HL-60/S4 (cell line): ENCODE results near the gene MUC15.

ENCODE experiments used
- in situ Hi-C: fragments of 300-500 bp; cut with MboI; formaldehyde crosslinking; loops from 2 replicates; pipeline ENCODE4 v1.14.3; 2022; ENCODE audit warnings: low sequenced_read_pairs

MUC15 gene

DNA sequence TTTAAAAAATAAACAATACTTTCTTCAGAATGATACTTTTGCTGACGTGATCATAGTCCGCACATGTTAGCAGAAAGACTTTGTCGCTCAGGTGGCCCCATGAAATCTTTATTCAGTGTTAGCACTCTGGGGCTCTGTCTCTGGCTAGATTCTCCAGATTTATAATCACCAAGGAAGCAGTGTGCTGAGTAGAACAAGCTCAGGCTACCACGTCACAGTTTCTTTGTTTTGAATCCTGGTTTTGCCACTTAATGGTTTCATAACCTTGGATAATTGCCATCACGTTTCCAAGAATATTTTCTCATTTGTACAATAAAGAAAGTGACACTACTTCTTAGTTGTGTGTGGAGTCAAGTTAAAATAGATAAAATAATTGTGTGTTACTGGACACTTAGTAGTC, 3.9 kb upstream of the MUC15 start:
- in situ Hi-C loops: no loop called here

DNA sequence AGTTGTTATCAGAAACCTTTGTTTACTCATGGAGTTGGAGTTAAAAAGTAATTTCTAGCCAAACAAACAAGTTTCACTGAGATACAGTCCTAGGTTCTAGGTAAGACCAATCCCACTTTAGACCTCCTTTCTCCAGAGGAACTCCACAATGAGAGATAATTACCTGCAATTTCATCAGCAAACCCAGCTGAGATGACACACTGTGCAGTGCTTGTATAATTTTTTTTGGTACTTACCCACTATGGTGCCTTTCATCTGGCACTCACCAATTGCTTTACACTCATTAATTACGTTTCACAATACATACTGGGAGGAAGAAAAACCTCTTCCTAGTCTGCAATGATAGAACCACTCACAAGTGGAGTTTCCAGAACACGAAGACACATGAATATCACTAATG, 1.8 kb upstream of the MUC15 start:
- in situ Hi-C loops: no loop called here

DNA sequence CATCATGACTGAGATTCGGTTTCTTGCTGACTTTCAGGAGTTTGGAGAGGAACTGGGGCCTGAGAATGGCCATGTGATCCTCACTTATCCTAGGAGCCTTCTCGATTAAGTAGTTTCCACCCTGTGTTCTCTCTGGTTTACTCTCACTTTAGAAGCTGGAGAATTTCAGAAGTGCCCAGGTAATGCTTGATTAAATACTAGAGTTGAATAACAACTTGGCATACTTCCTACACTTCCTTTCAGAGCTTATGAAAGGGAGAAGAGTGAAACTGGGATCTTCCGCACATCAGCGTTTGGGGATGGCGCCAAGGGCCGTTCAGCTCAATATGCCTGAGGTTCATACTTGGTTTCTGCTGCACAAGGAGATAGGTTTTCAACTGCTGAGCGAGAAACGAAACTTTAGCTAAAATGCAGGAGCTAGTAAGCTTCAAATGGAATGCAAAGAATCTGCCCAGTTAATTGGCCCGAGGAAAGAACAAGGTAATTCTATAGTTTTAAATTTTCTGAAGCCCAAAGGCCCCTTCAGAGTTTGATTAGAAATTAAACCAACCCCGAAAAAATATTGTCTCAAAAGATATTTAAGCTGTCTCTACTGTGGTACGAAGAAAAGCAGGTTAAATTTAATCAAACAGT, 823 bp upstream of the MUC15 start:
- in situ Hi-C loops: no loop called here

DNA sequence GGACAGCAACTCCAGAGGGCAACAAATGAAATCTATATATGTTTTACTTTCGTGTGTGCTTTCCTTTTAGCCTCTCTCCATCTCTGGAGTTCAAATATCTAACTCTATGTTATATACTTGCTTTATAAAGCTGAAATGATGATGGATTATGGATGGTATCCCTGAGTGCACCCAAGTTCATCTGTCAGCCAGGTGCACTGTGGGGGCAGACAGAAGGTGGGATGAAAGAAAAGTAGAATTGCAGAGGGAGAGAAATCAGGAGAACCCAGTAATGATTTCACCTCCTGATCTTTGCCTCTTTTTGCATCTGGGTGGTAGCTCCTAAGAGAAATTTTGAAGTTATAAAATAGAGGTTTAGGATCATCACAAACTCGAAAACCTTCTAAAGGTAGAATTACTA, 2.4 kb downstream of the MUC15 start:
- in situ Hi-C loops: no loop called here

DNA sequence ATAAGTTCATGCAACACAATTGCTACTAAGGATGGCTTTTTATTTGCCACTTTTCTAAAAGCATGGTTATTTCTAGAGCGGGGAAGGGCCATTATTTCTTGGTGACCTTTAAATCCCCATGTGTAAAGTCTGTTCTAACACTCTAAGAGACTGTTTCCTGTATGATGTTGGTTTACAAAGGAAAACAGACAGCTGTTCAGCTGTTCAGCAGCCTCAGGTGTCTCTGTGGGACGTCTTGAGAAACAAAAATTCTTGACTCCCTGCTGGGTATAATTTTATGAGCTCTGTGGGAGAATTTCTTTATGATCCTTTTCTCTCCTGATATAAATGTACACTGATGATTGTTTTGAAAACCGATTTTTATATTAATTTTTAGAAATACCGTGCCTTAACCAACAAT, 13.9 kb downstream of the MUC15 start:
- in situ Hi-C loops: no loop called here

DNA sequence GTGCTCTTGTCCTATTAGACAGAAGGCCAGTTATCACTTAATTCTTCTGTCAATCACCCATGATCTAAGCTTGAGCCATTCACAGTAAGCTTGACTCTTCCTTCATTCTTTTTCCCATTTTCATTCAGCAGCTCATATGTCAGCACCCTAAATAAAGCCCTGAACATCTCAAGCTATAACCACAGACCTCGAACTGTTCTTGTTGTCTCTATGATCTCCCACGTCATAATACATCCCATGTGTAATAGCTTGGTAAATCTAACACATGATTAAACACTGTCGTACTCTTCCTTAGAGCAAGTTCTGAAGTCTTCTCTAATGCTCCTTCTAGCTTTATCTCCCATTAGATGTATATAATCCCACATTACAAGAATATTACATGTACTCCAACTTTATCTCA, 14.4 kb downstream of the MUC15 start:
- in situ Hi-C loops: no loop called here

DNA sequence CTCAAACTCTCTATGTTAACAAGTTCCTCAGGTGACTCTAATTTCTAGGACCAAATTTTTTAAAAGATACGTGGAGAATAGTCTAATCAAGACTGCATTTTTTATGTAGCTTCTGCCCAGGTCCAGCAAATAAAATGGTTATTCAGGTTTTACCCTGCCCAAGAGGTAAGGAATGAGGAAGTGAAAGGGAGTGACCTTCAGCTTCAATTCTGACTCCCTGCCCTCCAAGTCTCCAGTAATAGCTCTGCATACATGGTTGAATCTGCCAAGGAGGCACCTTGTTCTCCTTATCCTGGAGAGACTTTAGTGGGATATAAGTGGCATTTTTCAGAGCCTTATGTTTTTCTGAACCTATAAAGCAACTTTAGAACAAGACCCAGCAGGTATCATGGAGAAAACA, 15.5 kb downstream of the MUC15 start:
- in situ Hi-C loops: no loop called here

DNA sequence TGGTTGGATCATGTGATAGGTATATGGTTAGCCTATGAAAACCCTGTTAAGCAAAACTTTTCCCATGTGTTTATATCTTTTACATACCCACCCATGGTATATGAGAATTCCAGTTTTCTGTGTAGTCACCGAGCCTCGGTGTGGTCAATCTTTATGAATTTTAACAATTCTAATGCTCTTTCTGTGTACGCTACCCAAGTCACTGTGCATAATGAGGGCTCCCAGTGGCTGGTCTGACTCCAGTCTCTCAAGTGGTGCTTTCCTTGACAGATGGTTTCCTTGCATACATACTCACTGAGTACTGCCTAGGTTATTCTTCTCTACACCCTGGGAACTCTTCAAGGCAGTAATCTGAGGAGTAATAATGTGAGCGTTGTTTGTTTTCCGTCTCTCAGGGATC, 17.6 kb downstream of the MUC15 start:
- in situ Hi-C loops: no loop called here

DNA sequence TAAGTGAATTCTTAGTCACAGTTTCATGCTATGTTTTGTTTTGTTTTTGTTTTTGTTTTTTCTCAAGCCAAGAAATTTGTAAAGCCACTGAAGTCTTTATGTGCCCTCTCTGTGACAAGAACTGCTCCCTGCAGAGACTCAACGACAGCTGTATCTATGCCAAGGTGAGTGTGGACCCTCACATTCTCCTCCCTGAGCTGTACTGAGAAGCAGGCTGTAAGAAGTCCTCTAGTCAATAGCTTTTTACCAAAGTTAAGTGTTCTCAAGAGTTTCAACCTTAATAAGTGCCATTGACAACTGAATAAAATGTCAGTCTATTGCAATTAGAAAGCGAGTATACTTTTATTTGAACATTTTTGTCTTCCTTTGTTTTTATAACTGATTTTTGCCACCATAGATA, 18.9 kb downstream of the MUC15 start:
- in situ Hi-C loops: no loop called here

DNA sequence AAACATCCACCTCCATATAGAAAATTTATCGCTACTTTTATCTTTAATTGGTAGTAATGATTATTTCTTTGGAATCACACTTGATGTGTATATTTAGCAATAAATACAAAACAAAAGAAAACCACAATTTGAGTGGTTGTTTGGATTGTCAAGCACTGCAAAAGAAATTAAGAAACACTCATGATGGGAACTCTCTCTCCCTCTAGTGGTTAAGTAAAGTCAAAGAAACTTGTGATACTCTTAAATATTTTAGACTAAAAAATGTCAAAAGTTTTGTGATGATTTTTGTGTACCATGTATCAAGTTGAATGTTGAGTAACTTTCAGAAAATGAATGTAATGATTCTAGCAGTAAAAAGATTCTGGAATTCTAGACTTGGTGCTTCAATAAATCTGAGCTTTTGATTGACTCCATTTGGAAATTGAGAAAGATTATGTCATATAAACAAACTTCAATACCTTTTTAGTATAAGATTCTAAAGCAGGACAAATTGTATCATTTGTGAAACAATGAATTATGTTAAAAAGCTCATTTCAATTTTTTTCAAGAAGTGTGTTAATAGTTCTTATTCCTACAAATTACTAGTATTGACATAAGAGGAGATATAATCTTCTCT, 20.8 kb downstream of the MUC15 start:
- in situ Hi-C loops: no loop called here

DNA sequence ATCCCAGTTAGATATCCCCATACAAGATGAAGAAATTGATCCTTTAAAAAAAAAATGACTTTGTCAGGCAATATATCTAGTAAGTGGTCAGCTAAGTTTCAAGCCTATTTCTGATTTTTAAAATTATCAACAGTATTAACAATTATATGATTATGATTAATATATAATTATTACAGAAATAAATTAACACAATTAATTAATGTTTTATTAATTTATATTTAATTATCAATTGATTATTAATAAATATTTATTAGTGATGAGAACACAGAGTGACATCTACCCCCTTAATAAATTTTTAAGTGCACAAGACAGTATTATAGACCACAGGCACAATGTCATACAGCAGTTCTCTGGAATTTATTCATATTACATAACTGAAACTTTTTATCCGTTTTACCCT, 22.0 kb downstream of the MUC15 start:
- in situ Hi-C loops: no loop called here

DNA sequence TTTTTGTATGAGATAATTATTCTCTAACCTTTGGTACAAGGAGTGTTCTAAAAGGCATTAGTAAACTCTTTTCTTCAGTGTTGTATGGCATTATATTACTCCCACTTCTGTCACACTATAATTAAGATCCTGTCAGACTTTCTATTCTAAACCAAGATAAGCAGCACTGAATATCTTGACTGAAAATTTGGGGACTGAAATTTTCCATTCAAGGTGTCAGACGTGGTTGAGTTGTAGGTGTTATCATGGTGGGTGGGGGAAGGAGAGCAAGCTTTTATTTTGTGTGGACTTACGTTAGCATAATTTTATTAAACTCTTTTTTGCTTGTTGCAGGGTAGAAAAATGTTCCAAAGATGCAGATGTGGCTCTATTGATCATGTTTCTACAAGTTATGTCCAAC, 22.9 kb downstream of the MUC15 start:
- in situ Hi-C loops: no loop called here

DNA sequence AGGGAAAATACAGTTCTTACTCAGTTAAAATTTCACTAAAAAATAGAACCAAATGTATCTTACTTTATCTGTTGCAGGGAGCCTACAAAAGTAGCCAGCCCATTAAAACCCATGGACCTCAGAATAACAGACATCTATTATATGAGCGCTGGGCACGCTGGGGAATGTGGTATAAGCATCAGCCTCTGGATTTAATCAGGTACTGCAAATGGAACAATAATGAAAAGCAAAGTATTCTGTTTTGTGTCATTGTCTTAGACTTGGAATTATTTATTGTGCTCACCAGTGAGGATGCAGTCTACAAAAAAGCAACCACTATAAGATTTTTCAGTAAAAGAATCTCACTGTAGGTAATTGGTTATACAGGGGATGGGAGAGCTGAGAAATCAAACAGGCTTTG, 30.2 kb downstream of the MUC15 start:
- in situ Hi-C loops: no loop called here

DNA sequence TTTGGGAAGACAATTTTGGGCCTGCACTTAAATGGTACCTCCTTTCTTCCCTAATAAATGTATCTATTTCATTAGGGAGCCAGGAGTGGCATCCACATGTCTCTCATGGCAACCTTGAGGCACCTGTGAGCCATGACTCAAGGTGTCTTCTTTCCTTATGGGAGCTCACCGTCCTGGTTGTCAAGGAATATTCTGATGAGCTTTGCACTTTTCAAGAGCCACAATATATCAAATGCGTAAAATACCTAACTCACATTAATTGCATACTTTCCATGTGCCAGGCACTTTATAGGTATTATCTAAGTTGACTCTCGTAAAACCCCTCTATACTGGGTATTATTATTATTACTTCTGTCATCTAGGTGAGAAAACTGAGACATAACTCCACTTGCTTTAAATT, 32.5 kb downstream of the MUC15 start:
- in situ Hi-C loops: no loop called here

DNA sequence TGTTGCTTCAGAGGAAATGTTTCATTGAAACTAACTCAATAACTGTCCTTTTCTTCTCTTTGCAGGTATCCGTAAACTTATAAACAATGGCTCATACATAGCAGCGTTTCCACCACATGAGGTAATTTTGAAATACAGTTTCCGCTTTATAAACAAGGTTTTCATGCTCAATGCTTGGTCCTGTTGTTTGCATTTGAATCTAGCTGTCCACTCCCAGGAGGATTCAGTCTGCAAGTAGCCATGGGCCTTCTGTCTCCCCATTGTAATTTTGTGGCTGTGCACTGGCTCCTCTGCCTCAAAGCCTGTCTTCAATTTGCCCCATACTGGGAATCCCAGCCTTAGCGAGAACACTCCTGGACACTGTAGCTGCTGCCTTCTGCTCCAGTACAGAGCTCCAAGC, 34.7 kb downstream of the MUC15 start:
- in situ Hi-C loops: no loop called here

DNA sequence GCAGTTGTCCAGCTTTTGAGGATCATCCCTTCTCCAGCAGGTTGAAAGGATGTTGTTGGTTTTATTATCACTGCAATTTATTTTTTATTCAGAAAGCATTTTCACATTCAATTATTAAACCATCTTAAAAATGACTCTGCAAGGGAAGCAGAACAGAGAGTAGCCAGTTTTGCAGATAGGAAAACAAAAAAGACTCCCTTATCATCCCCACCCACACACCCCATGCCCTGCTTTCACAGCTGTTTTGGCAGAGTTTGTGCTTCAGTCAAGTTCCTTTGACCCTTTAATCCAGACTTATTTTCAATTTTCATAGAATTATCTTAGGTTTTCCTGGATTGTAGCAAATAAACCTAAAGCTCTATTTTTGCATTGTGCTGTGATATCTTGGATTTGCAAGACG, 44.4 kb downstream of the MUC15 start:
- in situ Hi-C loops: no loop called here

DNA sequence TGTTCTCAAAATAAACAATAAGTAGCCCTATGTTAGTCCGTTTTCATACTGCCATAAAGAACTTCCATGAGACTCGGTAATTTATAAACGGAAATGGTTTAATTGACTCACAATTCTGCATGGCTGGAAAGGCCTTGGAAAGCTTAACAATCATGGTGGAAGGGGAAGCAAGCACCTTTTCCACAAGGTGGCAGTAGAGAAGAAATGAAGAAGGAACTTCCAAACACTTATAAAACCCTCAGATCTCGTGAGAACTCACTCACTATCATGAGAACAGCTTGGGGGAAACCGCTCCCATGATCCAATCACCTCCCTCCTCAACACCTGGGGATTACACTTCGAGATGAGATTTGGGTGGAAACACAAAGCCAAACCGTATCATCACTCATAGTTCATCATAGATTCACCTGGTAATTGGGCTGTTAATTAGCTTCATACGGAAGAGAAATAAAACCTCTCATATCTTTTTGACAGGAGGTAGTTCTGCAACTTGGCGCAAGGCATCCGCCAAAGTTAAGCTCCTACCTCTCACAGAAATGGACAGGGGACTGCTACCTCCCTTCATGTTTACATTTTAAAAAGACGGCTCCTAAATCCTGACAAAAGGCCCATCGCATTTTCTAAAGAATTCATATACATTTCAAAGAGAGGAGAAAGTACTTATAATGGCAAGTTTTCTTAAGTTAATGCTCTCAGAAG, 49.0 kb downstream of the MUC15 start:
- in situ Hi-C loops: no loop called here

DNA sequence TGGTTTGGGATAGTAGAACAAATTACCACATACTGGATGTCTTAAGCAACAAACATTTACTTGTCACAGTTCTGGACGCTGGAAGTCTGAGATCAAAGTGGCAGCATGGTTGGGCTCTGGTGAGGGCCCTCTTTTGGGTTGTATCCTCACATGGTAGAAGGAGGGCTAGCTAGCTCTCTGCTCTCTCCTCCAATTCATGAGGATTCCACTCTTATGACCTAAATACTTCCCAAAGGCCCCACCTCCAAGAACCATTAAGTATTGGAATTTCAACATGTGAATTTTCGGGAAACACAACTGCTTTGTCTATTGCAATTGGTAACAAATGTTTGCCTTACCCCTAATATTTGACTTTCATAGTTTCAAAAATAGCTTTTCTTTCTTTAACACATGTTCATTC, 52.6 kb downstream of the MUC15 start:
- in situ Hi-C loops: no loop called here

DNA sequence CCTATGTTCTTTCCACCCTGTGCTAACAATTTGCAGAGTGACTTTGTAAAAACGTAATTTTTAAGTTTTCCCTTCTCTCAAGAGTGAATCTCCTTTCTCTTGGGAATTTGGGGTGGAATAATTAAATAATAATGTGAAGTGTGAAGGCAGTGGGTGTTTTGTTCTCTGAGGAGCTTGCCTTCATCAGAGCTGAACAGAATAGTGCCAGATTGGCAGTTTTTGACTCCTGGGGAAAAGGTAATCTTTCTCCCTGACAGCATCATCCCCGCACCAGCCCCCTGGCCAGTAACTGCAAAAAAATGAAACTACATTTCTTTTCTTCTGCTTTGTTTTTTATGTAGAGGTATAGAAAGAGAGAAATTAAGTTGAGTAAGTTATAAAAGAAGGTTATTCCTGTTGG, 59.9 kb downstream of the MUC15 start:
- in situ Hi-C loops: no loop called here

DNA sequence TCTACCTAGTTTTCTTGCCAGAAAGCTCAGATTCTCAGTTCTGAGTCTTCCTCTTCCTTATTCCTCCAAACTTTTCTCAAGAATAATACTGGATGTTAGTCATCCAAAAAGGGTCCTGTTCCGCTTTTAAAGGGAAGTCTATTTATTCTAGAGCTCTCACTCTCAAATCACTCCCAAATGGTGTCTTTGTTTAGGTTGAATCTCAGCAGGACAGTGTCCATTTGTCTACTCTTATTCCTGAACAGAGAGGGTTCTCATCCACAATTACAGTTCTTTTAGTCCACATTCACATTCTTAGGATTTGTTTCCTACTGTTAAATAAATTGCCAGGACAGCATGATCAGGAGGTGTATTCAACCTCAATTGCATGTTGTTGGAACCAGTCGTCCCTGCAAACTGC, 61.3 kb downstream of the MUC15 start:
- in situ Hi-C loops: no loop called here

DNA sequence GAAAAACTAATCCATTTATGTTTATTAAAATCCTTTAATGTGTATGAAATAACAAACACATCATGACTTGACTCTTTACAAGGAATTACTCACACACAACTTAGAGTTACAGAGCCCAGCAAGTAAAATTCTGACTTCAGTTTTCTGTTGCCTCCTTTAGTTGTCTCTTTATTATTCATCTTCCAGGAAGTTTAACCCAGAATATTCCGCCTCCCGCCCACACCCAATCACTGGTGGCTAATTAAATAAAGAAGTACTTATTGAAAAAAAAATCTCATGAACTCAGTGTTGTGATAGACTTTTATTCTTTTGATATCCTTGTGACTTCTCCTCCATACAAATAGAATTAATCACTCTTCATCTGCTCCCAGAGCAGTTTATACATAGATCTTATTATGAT, 61.9 kb downstream of the MUC15 start:
- in situ Hi-C loops: no loop called here
